ENCODE results near the gene GRM5.

The GRM5 gene

DNA sequence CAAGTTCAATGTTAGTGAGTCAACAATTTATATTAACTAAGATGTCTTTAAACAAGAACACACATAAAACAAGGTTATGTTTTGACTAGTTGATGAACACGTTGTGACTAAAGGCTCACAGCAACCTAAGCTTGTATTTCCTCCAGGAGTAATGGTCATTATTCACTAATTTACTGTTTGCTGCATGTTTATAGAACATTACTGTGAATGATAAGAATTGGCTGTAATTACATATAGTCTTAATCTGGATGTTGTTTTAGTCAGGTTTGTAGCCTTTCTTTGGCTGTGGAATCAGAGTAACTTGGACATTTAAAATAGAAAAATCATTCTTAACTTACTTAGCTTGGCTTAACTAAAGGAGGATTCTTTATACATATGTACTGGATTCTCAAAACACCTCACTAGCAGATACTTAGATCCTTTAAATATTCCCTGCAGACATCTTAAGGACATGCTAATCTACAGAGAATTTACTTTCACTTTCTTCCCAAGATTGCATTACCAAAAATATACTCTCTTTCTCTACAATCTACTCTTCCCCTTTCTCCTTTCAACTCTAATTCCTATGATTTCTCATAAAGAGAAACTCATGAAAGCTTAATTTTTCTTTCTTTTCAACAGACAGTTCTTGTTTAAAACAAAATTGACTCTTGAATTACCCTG is 408.6 kb downstream of the GRM5 start:
- Mint-ChIP-seq H3K4me1 (ENCODE audit: low read depth) (no peaks in the 10 kb centered on the region), H3K4me3 (no peak overlapping the region), H3K27ac (no peak overlapping the region), H3K27me3 (ENCODE audit: low read depth) (no peaks in the 10 kb centered on the region), H3K9me3 (no peaks in the 10 kb centered on the region), H3K36me3 (ENCODE audit: low read depth) (no peaks in the 10 kb centered on the region)

GRCh38 chr11:88656283-88656682 is 409.5 kb downstream of the GRM5 start:
- Mint-ChIP-seq H3K27me3 (ENCODE audit: low read depth) (no peaks in the 10 kb centered on the region), H3K27ac (no peak overlapping the region), H3K36me3 (ENCODE audit: low read depth) (no peaks in the 10 kb centered on the region), H3K4me3 (no peak overlapping the region), H3K9me3 (no peaks in the 10 kb centered on the region), H3K4me1 (ENCODE audit: low read depth) (no peaks in the 10 kb centered on the region)

DNA sequence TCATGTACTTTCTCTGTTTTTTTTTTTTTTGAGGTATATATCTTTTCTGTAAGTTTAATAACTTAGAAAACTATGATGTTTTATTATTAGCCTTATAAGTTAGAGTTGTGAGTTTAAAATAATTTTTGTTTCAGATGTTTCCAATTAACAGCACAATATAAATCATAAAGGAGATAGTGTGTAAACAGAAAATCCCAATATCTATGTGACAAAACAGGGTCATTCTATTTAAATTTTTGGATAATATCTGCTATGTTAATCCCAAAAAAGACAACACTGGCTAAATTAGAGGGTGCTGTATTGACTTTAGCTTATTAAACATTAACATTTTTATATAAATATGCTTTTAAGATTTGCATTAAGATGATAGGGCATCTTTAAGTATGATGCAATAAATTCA is 410.1 kb downstream of the GRM5 start:
- H3K4me3 Mint-ChIP-seq, result no peak overlapping the region
- H3K27me3 Mint-ChIP-seq (ENCODE audit: low read depth), result no peaks in the 10 kb centered on the region
- H3K9me3 Mint-ChIP-seq, result no peaks in the 10 kb centered on the region
- H3K4me1 Mint-ChIP-seq (ENCODE audit: low read depth), result no peaks in the 10 kb centered on the region
- no peaks in the 10 kb centered on the region for H3K36me3 Mint-ChIP-seq (ENCODE audit: low read depth)
- no peak overlapping the region for H3K27ac Mint-ChIP-seq

GRCh38 chr11:88655196-88655595 is 410.6 kb downstream of the GRM5 start:
- Mint-ChIP-seq H3K4me3 (no peak overlapping the region), H3K27me3 (ENCODE audit: low read depth) (no peaks in the 10 kb centered on the region), H3K9me3 (no peaks in the 10 kb centered on the region), H3K36me3 (ENCODE audit: low read depth) (no peaks in the 10 kb centered on the region), H3K27ac (no peak overlapping the region), H3K4me1 (ENCODE audit: low read depth) (no peaks in the 10 kb centered on the region)

- no peaks in the 10 kb centered on the region for H3K4me1 Mint-ChIP-seq (ENCODE audit: low read depth)
- no peak overlapping the region for H3K27ac Mint-ChIP-seq
- no peaks in the 10 kb centered on the region for H3K27me3 Mint-ChIP-seq (ENCODE audit: low read depth)
- H3K9me3 Mint-ChIP-seq, result no peaks in the 10 kb centered on the region
- no peaks in the 10 kb centered on the region for H3K36me3 Mint-ChIP-seq (ENCODE audit: low read depth)
- H3K4me3 Mint-ChIP-seq, result no peak overlapping the region
These were observed 414.2 kb downstream of the GRM5 start for GRCh38 chr11:88651556-88651955.

GRCh38 chr11:88644724-88645123 is 421.1 kb downstream of the GRM5 start:
- no peaks in the 10 kb centered on the region for H3K27me3 Mint-ChIP-seq (ENCODE audit: low read depth)
- no peaks in the 10 kb centered on the region for H3K36me3 Mint-ChIP-seq (ENCODE audit: low read depth)
- H3K9me3 Mint-ChIP-seq, result peaks cover 3% of the 10 kb centered on the region
- no peaks in the 10 kb centered on the region for H3K4me1 Mint-ChIP-seq (ENCODE audit: low read depth)
- H3K27ac Mint-ChIP-seq, result no peak overlapping the region
- H3K4me3 Mint-ChIP-seq, result no peak overlapping the region

GRCh38 chr11:88632163-88632562 is 433.6 kb downstream of the GRM5 start:
- Mint-ChIP-seq H3K27me3 (ENCODE audit: low read depth) (no peaks in the 10 kb centered on the region), H3K36me3 (ENCODE audit: low read depth) (no peaks in the 10 kb centered on the region), H3K4me1 (ENCODE audit: low read depth) (no peaks in the 10 kb centered on the region), H3K9me3 (no peaks in the 10 kb centered on the region), H3K4me3 (no peak overlapping the region), H3K27ac (no peak overlapping the region)

- H3K36me3 Mint-ChIP-seq (ENCODE audit: low read depth), result no peaks in the 10 kb centered on the region
- no peaks in the 10 kb centered on the region for H3K4me1 Mint-ChIP-seq (ENCODE audit: low read depth)
- H3K9me3 Mint-ChIP-seq, result no peaks in the 10 kb centered on the region
- no peaks in the 10 kb centered on the region for H3K27me3 Mint-ChIP-seq (ENCODE audit: low read depth)
- H3K27ac Mint-ChIP-seq, result no peak overlapping the region
- no peak overlapping the region for H3K4me3 Mint-ChIP-seq
These were observed 434.3 kb downstream of the GRM5 start for GRCh38 chr11:88631497-88631896.

DNA sequence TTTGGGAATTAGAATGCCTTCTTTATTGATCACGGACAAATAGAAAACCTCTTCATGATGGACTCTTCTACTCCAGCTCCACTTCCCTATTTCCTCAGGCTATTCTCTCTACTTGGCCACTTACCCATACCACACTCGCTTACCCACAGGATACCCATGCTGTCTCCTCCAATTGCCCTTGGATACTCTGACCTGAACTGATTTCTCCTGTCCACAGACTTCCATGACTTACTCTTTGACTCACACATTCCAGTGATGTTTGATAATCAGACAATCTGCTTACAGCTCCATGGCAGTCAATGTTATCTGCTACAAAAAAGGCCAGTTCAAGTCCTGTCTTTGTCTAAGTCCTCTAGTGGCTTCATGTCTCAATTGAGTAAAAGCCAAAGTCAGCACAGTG is 436.3 kb downstream of the GRM5 start:
- no peaks in the 10 kb centered on the region for H3K4me1 Mint-ChIP-seq (ENCODE audit: low read depth)
- no peaks in the 10 kb centered on the region for H3K9me3 Mint-ChIP-seq
- no peak overlapping the region for H3K4me3 Mint-ChIP-seq
- no peaks in the 10 kb centered on the region for H3K27me3 Mint-ChIP-seq (ENCODE audit: low read depth)
- no peak overlapping the region for H3K27ac Mint-ChIP-seq
- H3K36me3 Mint-ChIP-seq (ENCODE audit: low read depth), result no peaks in the 10 kb centered on the region

- Mint-ChIP-seq H3K4me1 (ENCODE audit: low read depth) (no peaks in the 10 kb centered on the region), H3K27ac (no peak overlapping the region)
These were observed 439.6 kb downstream of the GRM5 start for GRCh38 chr11:88626216-88626615.

DNA sequence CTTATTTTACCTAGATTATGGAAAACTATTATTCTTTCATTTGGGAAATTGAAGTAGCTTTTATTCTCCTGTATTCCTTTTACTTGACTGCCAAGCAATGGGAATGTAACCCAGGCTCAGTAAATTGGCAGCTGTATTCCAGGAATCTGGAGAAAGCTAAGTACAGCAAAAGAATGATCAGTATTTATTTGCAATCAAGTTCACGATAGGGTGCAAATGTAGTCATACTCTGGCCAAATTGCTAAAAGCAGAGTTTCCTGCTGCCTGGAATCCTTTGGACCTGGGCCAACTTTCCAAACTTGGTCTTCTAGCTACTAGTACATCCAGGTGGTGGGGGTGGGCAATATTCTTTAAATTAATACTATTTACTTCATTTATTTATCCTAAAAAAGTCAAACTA is 442.3 kb downstream of the GRM5 start:
- Mint-ChIP-seq H3K4me1 (ENCODE audit: low read depth) (no peaks in the 10 kb centered on the region), H3K27me3 (ENCODE audit: low read depth) (no peaks in the 10 kb centered on the region), H3K36me3 (ENCODE audit: low read depth) (no peaks in the 10 kb centered on the region), H3K9me3 (no peaks in the 10 kb centered on the region), H3K27ac (no peak overlapping the region), H3K4me3 (no peak overlapping the region)

More at GRCh38 chr11:88626216-88626615, 439.6 kb downstream of the GRM5 start:
- Mint-ChIP-seq H3K27me3 (ENCODE audit: low read depth) (no peaks in the 10 kb centered on the region), H3K4me3 (no peak overlapping the region), H3K9me3 (no peaks in the 10 kb centered on the region), H3K36me3 (ENCODE audit: low read depth) (no peaks in the 10 kb centered on the region)

- Mint-ChIP-seq H3K4me3 (no peak overlapping the region), H3K36me3 (ENCODE audit: low read depth) (no peaks in the 10 kb centered on the region), H3K27me3 (ENCODE audit: low read depth) (no peaks in the 10 kb centered on the region), H3K27ac (no peak overlapping the region), H3K9me3 (no peaks in the 10 kb centered on the region), H3K4me1 (ENCODE audit: low read depth) (no peaks in the 10 kb centered on the region)
These were observed 445.1 kb downstream of the GRM5 start for GRCh38 chr11:88620568-88621130.

DNA sequence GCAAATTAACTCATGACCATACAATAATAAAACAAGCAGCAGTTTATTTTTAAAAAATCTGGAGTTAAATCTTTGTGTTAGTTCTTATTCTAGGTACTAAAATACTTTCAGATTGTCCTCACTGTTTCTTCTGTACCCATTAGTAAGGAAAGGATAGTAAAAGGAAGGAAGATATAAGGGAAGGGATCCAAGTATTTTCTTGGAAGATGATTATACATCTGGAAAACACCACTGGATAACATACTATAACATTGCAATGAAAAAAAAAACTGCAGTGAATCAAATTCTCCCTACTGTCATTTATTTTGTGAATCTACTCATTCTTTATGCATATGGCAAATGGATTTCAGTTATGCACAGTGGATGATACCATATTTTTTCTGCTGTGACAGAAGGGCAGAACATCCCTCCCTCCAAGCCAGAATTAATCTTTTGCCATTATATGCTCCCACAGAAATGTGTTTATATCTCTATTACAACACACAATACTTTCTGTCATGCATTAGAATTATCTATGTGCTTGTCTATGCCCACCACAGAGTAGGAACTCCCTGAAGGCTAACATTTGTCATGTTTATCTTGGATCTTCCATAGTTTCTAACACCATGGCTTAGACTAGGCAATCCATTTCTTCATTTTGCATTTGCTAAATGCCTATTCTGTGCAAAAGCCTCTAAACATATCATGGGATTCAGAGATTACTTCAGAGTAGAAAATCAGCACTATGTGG is 446.0 kb downstream of the GRM5 start:
- H3K4me3 Mint-ChIP-seq, result no peak overlapping the region

GRCh38 chr11:88619071-88619425 is 446.7 kb downstream of the GRM5 start:
- Mint-ChIP-seq H3K27ac (no peak overlapping the region), H3K27me3 (ENCODE audit: low read depth) (no peaks in the 10 kb centered on the region), H3K9me3 (no peaks in the 10 kb centered on the region), H3K36me3 (ENCODE audit: low read depth) (no peaks in the 10 kb centered on the region), H3K4me3 (no peak overlapping the region), H3K4me1 (ENCODE audit: low read depth) (no peaks in the 10 kb centered on the region)

More for the DNA sequence above, 446.0 kb downstream of the GRM5 start:
- Mint-ChIP-seq H3K27me3 (ENCODE audit: low read depth) (no peaks in the 10 kb centered on the region), H3K27ac (no peak overlapping the region), H3K36me3 (ENCODE audit: low read depth) (no peaks in the 10 kb centered on the region), H3K9me3 (no peaks in the 10 kb centered on the region), H3K4me1 (ENCODE audit: low read depth) (no peaks in the 10 kb centered on the region)

DNA sequence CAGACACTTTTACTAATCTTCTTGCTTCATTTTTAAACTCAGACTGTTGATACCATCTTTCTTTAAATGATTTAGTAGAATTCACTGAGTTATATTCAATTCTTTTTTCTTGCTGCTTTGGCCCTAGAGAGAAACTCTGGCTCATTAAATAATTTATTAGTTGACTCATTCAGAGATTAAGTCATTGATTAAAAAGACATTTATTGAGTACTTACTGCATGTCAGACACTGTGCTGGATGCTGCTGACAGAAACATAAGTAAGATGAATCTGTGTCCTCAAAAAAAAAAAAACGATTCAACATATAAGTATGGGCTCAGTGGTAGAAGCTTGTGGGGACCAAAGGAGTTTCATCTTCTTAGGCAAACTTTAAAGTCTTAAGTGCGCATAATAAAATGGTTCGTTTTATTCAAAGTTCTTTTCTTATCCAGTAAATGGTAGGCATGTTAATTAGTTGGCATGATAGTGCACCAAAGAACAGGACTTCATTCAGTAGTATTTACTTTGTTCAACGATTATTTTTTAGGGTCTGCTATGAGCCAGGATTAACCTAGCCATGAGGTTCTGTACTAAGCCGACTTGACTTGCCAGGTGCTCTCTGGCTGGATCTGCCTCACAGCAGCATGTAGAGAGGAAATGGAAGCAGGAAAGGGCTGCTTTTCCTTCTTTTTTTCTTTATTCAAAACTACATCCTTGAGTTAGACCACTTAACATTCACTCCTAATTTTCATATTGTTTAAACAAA is 447.3 kb downstream of the GRM5 start:
- H3K4me3 Mint-ChIP-seq, result no peak overlapping the region
- no peaks in the 10 kb centered on the region for H3K36me3 Mint-ChIP-seq (ENCODE audit: low read depth)
- no peak overlapping the region for H3K27ac Mint-ChIP-seq
- H3K27me3 Mint-ChIP-seq (ENCODE audit: low read depth), result no peaks in the 10 kb centered on the region
- no peaks in the 10 kb centered on the region for H3K9me3 Mint-ChIP-seq
- H3K4me1 Mint-ChIP-seq (ENCODE audit: low read depth), result no peaks in the 10 kb centered on the region

Data from T-helper 1 cell treated with Interleukin-12 subunit alpha and Interleukin-12 subunit beta and Interleukin-4 antibody, amounts not matched to agents 30 μg/mL and 1 μg/mL, for 36 hours (primary cell).